ENCODE measurements around the gene TSHZ2. TPM values are rescaled to one million over a fixed set of nuclear protein-coding genes. Genes with fewer than 3 reads are reported as not detected.

TSHZ2 gene
- total and polyA plus RNA-seq, 9 of the 15 experiments (the other 6 are each of a cell fraction or from before 2014, with no cell fraction given), result 0.03 to 0.20 (median 0.05) TPM; not detected in 4

DNA sequence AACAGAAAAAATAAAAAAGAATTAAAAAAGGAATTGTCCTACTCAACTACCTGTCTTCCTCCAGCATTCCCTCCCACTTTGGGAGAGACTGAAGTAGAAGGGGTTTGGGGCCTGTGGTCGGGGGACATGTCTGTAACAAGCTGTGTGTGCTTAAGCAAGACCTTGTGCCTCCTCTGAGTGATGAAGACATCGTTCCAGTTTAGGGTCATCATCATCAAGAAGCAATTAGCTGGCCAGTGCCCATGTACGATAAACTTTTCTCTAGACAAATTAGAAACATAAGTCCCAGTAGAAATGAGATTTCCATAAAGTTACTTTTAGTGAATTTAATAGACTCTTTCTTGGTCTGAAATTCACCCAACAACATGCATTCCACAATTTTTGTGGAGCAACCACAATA lies 348.5 kb downstream of the TSHZ2 start (continued):
- TF ChIP-seq, protein P1, sequence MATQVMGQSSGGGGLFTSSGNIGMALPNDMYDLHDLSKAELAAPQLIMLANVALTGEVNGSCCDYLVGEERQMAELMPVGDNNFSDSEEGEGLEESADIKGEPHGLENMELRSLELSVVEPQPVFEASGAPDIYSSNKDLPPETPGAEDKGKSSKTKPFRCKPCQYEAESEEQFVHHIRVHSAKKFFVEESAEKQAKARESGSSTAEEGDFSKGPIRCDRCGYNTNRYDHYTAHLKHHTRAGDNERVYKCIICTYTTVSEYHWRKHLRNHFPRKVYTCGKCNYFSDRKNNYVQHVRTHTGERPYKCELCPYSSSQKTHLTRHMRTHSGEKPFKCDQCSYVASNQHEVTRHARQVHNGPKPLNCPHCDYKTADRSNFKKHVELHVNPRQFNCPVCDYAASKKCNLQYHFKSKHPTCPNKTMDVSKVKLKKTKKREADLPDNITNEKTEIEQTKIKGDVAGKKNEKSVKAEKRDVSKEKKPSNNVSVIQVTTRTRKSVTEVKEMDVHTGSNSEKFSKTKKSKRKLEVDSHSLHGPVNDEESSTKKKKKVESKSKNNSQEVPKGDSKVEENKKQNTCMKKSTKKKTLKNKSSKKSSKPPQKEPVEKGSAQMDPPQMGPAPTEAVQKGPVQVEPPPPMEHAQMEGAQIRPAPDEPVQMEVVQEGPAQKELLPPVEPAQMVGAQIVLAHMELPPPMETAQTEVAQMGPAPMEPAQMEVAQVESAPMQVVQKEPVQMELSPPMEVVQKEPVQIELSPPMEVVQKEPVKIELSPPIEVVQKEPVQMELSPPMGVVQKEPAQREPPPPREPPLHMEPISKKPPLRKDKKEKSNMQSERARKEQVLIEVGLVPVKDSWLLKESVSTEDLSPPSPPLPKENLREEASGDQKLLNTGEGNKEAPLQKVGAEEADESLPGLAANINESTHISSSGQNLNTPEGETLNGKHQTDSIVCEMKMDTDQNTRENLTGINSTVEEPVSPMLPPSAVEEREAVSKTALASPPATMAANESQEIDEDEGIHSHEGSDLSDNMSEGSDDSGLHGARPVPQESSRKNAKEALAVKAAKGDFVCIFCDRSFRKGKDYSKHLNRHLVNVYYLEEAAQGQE (IDR thresholded peaks at IDR 0.05; ENCODE audit: borderline replicate concordance), result no peak
- TF ChIP-seq, protein P1 (CRISPR knock-in tag; IDR thresholded peaks at IDR 0.05; ENCODE audit: low read depth), result no peak
- TF ChIP-seq, protein P2, sequence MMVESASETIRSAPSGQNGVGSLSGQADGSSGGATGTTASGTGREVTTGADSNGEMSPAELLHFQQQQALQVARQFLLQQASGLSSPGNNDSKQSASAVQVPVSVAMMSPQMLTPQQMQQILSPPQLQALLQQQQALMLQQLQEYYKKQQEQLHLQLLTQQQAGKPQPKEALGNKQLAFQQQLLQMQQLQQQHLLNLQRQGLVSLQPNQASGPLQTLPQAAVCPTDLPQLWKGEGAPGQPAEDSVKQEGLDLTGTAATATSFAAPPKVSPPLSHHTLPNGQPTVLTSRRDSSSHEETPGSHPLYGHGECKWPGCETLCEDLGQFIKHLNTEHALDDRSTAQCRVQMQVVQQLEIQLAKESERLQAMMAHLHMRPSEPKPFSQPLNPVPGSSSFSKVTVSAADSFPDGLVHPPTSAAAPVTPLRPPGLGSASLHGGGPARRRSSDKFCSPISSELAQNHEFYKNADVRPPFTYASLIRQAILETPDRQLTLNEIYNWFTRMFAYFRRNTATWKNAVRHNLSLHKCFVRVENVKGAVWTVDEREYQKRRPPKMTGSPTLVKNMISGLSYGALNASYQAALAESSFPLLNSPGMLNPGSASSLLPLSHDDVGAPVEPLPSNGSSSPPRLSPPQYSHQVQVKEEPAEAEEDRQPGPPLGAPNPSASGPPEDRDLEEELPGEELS (CRISPR knock-in tag; IDR thresholded peaks at IDR 0.05; ENCODE audit: borderline replicate concordance), result no peak
